ENCODE measurements around the gene CTBP2.
"Not testable (repeated sequence)": the region's sequence is repeated elsewhere in the genome, so short reads cannot be mapped to it uniquely, and the experiment has no call there.

CTBP2 gene

GRCh38 chr10:124999433-125000365 is 160.7 kb downstream of the CTBP2 start:
- DNase-seq (ENCODE audit: low read depth in 1 of 2, low spot score in 1 of 2) = no peak

GRCh38 chr10:124998624-124999291 is 161.6 kb downstream of the CTBP2 start:
- DNase-seq (ENCODE audit: low read depth in 1 of 2, low spot score in 1 of 2) = no peak

DNA sequence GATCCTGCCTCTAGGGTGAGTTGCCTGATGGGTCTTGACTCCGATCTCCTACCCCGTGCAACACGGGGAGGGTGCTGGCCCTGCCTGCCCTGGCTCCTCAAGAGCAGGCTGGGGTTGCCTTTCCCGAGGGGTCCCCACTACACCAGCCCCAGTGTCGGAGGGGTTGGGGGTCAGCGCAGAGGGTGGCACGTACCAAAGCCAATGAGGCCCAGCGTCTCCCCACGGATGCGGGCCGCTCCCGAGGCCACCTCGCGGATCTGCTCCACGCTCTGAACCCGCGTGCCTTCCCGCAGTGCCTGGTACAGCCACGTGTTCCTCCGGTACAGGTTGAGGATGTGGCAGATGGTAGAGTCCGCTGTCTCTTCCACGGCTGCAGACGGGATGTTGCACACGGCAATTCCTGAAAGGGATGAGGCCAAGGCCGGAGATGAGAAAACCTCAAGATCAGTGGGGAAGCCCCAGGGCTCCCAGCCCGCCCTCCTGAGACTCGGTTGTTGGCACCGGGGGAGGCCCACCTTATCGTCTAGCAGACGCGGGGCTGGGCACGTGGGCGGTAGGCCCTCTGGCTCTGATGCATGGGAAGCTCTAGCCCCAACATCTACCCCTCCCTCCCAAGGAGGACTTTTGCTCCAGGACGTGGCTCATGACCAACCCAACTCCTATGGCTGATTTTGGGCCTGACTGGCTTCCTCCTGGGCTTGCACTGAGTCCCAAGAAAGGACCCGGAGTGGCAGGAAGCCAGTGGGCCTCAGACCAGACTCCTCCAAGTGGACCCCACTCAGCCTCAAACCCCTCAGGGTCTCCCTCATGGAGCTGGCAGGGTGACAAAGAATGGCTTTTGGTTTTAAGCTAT is 162.4 kb downstream of the CTBP2 start:
- DNase-seq (ENCODE audit: low read depth in 1 of 2, low spot score in 1 of 2) = no peak

- DNase-seq (ENCODE audit: low read depth in 1 of 2, low spot score in 1 of 2) = no peak
Measured at GRCh38 chr10:124997306-124997705, 163.1 kb downstream of the CTBP2 start.

GRCh38 chr10:124996854-124997215 is 163.5 kb downstream of the CTBP2 start:
- no peak for DNase-seq (ENCODE audit: low read depth in 1 of 2, low spot score in 1 of 2)

- DNase-seq (ENCODE audit: low read depth in 1 of 2, low spot score in 1 of 2) = no peak
Measured at GRCh38 chr10:124996127-124996853, 164.1 kb downstream of the CTBP2 start.

DNA sequence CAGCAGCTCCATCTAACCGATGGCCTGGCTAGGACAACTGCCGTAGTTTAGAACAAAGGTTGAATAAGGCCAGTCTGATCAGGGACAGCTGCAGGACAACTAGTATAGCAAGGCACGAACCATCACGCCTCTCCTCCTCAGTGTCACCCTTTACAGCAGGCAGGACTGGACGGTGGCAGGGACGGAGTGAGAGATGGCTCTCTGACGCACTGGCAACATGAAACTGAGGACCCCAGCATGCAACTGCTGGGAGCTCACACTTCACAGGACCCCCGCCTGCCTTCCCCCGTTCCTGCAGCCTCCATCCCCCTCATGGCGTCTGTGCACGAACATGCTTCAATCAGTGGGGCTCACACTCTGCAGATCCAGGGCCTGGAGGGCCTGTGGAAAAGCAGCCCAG is 164.8 kb downstream of the CTBP2 start:
- no peak for DNase-seq (ENCODE audit: low read depth in 1 of 2, low spot score in 1 of 2)

GRCh38 chr10:124994573-124995473 is 165.5 kb downstream of the CTBP2 start:
- DNase-seq (ENCODE audit: low read depth in 1 of 2, low spot score in 1 of 2) = no peak

GRCh38 chr10:124993736-124994451 is 166.5 kb downstream of the CTBP2 start:
- no peak for DNase-seq (ENCODE audit: low read depth in 1 of 2, low spot score in 1 of 2)

GRCh38 chr10:124993345-124993708 is 167.0 kb downstream of the CTBP2 start:
- DNase-seq (ENCODE audit: low read depth in 1 of 2, low spot score in 1 of 2) = no peak

GRCh38 chr10:124992462-124993344 is 167.7 kb downstream of the CTBP2 start:
- DNase-seq (ENCODE audit: low read depth in 1 of 2, low spot score in 1 of 2) = no peak

- no peak for DNase-seq (ENCODE audit: low read depth in 1 of 2, low spot score in 1 of 2)
Measured at GRCh38 chr10:124991835-124992234, 168.5 kb downstream of the CTBP2 start.

DNA sequence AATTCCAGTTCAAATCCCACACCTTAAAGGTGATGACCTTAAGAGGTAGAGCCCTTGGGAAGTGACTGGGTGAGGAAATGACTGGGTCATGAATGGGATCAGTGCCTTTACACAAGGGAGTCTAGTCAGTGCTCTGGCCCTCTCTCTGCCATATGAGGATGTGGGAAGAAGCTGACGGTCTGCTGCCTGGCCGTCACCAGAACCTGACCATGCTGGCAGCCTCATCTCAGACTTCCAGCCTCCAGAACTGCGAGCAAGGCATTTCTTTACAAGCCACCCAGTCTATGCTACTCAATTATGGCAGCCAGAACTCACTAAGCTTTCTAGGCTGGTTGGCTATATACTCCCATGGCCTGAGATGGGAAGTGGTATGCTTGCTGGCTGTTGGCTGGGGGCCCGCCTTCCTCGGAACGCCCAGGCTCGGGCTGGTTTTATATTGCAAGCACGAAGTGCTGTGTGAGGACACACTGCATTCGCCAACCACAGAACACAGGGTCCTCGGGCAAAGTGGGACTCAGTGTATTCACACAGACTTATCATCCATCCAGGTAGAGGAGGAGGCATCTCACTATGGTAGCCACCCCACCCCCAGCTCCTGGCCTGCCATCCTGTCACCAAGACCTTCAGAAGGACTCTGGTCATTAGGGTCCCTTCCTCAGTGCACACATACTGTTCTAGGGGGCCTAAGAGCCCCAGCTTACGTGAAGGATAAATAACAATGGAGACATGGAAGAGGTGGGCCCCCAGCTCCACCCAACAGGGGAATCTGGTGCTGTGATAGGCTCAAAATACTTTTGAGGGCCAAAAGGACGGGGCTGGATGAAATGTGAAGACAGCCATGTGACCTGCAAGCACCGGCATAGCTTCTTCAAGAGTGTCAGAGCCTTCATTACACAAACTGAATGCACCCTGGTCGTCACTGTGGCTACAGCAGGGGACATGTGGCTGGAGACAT is 169.4 kb downstream of the CTBP2 start:
- no peak for DNase-seq (ENCODE audit: low read depth in 1 of 2, low spot score in 1 of 2)

DNA sequence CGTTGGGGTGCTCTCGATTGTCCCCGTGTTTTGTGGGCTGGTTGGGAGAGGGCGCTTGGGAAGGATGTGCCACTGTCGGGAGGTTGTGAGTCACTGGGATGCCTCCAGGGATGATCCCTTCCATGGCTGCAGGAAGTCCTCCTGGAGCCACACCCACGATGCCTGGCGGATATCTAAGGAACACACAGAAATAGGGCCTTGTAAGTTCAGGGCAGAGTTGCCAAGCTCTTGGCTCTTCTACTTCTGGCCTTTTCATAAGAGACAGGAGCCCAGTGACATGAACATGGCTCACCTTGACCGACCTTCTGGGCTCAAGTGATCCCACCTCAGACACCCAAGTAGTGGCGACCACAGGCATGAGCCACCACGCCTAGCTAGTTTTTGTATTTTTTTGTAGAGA is 170.8 kb downstream of the CTBP2 start:
- no peak for DNase-seq (ENCODE audit: low read depth in 1 of 2, low spot score in 1 of 2)

DNA sequence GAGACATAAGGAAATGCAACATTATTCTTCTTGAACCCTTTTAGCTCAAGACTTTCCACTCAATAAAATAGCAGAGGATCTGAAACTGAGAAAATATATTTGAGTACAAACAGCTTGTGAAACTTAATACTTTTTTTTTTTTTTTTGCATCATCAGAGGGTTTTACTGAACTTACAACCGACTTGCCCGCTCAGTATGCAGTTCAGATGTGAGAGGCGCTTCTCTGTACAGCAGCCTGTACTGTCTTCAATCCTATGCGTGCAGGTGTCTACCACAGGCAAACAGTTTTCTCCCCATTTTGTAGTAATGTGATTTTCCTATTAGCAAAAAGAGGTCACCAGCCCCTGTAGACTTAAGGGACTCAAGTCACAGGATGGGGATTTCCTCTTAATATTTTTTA is 171.6 kb downstream of the CTBP2 start:
- not testable (repeated sequence) for DNase-seq (ENCODE audit: low read depth in 1 of 2, low spot score in 1 of 2)

DNA sequence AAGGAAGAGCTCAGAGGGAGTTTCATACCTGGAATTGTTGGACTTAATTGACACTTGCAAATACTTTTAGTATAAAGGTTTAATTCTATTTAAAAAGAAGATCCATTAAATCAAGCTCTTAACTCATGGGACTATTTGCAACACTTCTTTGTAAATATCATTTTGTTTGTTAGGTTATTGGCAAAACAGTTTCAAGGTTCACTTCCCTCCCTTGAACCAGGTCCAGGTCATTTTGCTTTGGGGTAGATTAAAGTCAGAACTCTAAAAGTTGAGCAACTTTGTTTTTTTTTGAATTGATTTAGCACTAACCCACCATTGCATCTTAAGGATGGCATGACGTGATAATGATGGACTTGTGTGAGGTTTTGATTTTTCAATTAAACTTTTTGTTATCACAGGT is 172.6 kb downstream of the CTBP2 start:
- DNase-seq (ENCODE audit: low read depth in 1 of 2, low spot score in 1 of 2) = no peak

DNA sequence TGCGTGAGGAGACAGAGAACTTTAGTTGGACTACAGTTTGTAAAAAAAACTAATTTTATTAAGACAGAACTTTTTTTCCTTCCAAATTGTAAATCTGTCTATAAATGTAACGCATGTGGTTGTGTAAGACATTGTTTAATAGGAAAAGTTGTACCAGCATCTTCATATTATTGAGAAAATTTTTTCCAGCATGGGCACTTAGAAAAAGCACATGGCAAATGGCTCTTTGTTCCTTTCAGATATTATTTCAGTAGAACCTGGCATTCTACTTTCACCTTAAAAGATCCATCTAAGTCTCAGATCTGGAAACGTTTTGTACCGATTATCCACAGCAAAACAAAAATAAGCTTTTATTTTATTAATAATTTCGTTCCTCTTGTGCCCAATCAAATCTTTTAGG is 175.2 kb downstream of the CTBP2 start:
- DNase-seq (ENCODE audit: low read depth in 1 of 2, low spot score in 1 of 2) = no peak
